Stimulated activated CD4-positive, alpha-beta T cell treated with anti-CD3 and anti-CD28 coated beads, Interleukin-2, amount 100 ng/mL, for 4 hours (primary cell): ENCODE results near the gene IARS1.

ENCODE experiments used
- DNase-seq: peaks from one replicate; pipeline ENCODE4 v3.0.0-alpha.2; 2020; ENCODE audit warnings: low read depth

The IARS1 gene

GRCh38 chr9:92295240-92295790, 1.8 kb upstream of the IARS1 start:
- no peak for DNase-seq

- DNase-seq = no peak
These were observed 790 bp upstream of the IARS1 start for GRCh38 chr9:92294297-92294676.

GRCh38 chr9:92293075-92293354, 482 bp downstream of the IARS1 start:
- no peak for DNase-seq

GRCh38 chr9:92292338-92293074, 991 bp downstream of the IARS1 start:
- no peak for DNase-seq

GRCh38 chr9:92291577-92291976, 1.9 kb downstream of the IARS1 start:
- no peak for DNase-seq

- DNase-seq = no peak
These were observed 2.6 kb downstream of the IARS1 start for GRCh38 chr9:92290785-92291429.

GRCh38 chr9:92289708-92290390, 3.6 kb downstream of the IARS1 start:
- no peak for DNase-seq

- DNase-seq = no peak
These were observed 14.2 kb downstream of the IARS1 start for GRCh38 chr9:92279302-92279701.

GRCh38 chr9:92278110-92278509, 15.4 kb downstream of the IARS1 start:
- DNase-seq = no peak

- DNase-seq = no peak
These were observed 17.0 kb downstream of the IARS1 start for GRCh38 chr9:92276331-92277032.

GRCh38 chr9:92275541-92275940, 18.0 kb downstream of the IARS1 start:
- no peak for DNase-seq

GRCh38 chr9:92270511-92270910, 23.0 kb downstream of the IARS1 start:
- no peak for DNase-seq

- no peak for DNase-seq
These were observed 27.0 kb downstream of the IARS1 start for GRCh38 chr9:92266486-92266885.

GRCh38 chr9:92265154-92265553, 28.3 kb downstream of the IARS1 start:
- no peak for DNase-seq

GRCh38 chr9:92263131-92263530, 30.4 kb downstream of the IARS1 start:
- no peak for DNase-seq

GRCh38 chr9:92257327-92257726, 36.2 kb downstream of the IARS1 start:
- no peak for DNase-seq

GRCh38 chr9:92254381-92255337, 38.8 kb downstream of the IARS1 start:
- no peak for DNase-seq

GRCh38 chr9:92253656-92254055, 39.8 kb downstream of the IARS1 start:
- no peak for DNase-seq

GRCh38 chr9:92247981-92248380, 45.5 kb downstream of the IARS1 start:
- no peak for DNase-seq

GRCh38 chr9:92247296-92247695, 46.2 kb downstream of the IARS1 start:
- DNase-seq = no peak

GRCh38 chr9:92245005-92245797, 48.3 kb downstream of the IARS1 start:
- no peak for DNase-seq
